Mucosa of rectum (tissue), 2 donors: ENCODE results near the gene OR5AU1.

ENCODE experiments used
- H3K27ac ChIP-seq, 2 donors: one replicate each; pipeline ENCODE4 v1.7.0; 2013; ENCODE audit warnings: inconsistent platforms in 2 of 2, low read depth in 2 of 2, low read length in 2 of 2
- H3K27me3 ChIP-seq, 2 donors: one replicate each; pipeline ENCODE4 v1.7.0; 2013; ENCODE audit warnings: low read length in 2 of 2; ENCODE audit not compliant: control insufficient read depth in 2 of 2, insufficient read depth in 2 of 2
- H3K36me3 ChIP-seq, 2 donors: one replicate each; pipeline ENCODE4 v1.7.0; 2013; ENCODE audit warnings: low read length in 2 of 2; ENCODE audit not compliant: control insufficient read depth in 2 of 2, insufficient read depth in 2 of 2
- H3K4me1 ChIP-seq, 2 donors: one replicate each; pipeline ENCODE4 v1.7.0; 2013; ENCODE audit warnings: low read length in 2 of 2, mild to moderate bottlenecking in 1 of 2; ENCODE audit not compliant: control insufficient read depth in 2 of 2, insufficient read depth in 2 of 2
- H3K4me3 ChIP-seq, 2 donors: one replicate each; pipeline ENCODE4 v1.7.0; 2013; ENCODE audit warnings: low read length in 2 of 2
- H3K9ac ChIP-seq, 2 donors: one replicate each; pipeline ENCODE4 v1.7.0; 2013; ENCODE audit warnings: low read length in 2 of 2, low read depth in 1 of 2, mild to moderate bottlenecking in 1 of 2
- H3K9me3 ChIP-seq, 2 donors: one replicate each; pipeline ENCODE4 v1.7.0; 2013; ENCODE audit warnings: low read length in 2 of 2; ENCODE audit not compliant: control insufficient read depth in 2 of 2
- donor health status: healthy.
- donor health status: Normal muscosa, but diverticular disease.

OR5AU1 gene

DNA sequence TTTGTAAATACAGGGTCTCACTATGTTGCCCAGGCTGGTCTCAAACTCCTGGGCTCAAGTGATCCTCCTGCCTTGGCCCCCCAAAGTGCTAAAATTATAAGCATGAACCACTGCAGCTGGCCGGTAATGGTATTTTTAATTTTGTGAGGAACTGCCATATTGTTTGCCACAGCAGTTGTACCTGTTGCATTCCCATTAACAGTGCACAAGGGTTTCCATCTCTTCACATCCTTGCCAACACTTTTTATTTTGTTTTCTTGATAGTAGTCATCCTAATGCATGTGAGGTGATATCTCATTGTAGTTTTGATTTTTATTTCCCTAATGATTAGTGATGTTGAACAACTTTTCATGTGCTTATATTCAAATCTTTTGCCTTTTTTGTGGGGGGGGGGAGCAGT, 13.5 kb downstream of the OR5AU1 start:
- Histone ChIP-seq H3K9me3 (peaks cover 0 to 3% of the 10 kb centered on the region in 2 donors), H3K9ac (no peak overlapping the region), H3K27ac (no peak overlapping the region), H3K4me1 (no peaks in the 10 kb centered on the region), H3K36me3 (no peaks in the 10 kb centered on the region), H3K4me3 (no peak overlapping the region), H3K27me3 (no peaks in the 10 kb centered on the region)

DNA sequence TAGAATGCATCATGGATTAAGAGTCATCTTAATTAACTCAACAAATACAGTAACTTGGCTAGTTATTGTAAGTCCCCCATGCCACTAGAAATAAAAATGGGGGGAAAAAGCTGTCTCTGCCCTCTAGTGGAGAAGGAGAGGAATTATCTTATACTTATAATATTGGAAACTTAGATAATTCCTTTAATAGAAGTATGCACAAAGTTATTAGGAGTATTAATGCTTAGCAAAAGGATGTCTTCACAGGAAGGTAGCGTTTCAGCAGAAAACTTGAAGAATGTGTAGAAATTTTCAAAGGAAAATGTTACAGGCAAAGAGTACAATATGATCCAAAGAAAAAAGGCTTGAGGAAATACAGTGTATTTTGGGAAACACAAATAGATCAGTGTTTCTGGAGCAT, 19.8 kb downstream of the OR5AU1 start:
- no peaks in the 10 kb centered on the region for H3K9me3 ChIP-seq
- H3K4me1 ChIP-seq = no peaks in the 10 kb centered on the region
- H3K9ac ChIP-seq = no peak overlapping the region

DNA sequence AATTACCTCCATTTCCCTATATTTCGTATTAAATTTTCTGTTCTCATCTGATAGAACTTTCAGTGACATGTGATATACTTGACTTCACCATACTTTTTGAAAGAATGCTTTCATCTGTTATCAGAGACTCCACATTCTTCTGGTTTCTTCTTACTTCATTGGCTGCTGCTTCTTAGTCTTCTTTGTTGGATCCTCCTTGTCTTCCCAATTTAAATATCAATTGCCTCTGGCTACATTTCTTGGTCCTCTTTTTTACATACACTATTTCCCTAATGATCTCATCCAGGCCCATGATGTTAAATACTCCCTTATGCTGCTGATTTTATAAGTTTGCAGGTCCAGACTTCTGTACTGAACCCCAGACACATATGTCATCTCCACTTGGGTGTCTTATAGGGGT, 22.0 kb downstream of the OR5AU1 start:
- no peaks in the 10 kb centered on the region for H3K9me3 ChIP-seq
- H3K4me1 ChIP-seq = no peaks in the 10 kb centered on the region
- no peaks in the 10 kb centered on the region for H3K27me3 ChIP-seq
- H3K4me3 ChIP-seq = no peak overlapping the region
- no peak overlapping the region for H3K27ac ChIP-seq
- no peak overlapping the region for H3K9ac ChIP-seq
- no peaks in the 10 kb centered on the region for H3K36me3 ChIP-seq

More for the DNA sequence above, 19.8 kb downstream of the OR5AU1 start:
- H3K36me3 ChIP-seq = no peaks in the 10 kb centered on the region
- H3K27me3 ChIP-seq = no peaks in the 10 kb centered on the region
- no peak overlapping the region for H3K27ac ChIP-seq
- no peak overlapping the region for H3K4me3 ChIP-seq

DNA sequence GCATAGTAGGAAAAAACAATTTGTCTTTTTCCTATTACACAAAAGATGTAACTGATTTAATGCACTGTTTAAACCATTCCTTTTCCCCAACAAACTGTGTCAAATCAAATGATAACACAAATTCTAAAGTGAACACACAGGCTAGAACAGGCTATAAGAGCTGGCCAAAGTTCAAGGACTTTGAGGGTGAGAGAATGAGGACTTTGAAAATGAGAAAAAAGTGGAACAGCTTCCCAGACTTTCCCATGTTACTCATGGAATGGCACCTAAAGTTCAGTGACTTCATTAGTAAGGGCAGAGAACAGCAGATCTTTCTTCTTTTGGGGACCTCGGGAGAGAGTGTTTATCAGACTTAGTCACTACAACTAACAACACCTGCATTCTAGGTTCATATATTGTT, 32.4 kb downstream of the OR5AU1 start:
- Histone ChIP-seq H3K9me3 (no peaks in the 10 kb centered on the region), H3K27me3 (no peaks in the 10 kb centered on the region), H3K27ac (no peak overlapping the region), H3K4me1 (no peaks in the 10 kb centered on the region), H3K36me3 (no peaks in the 10 kb centered on the region), H3K4me3 (no peak overlapping the region), H3K9ac (no peak overlapping the region)

- Histone ChIP-seq H3K9ac (no peak overlapping the region), H3K4me1 (no peaks in the 10 kb centered on the region), H3K9me3 (no peaks in the 10 kb centered on the region), H3K27me3 (no peaks in the 10 kb centered on the region), H3K27ac (no peak overlapping the region), H3K4me3 (no peak overlapping the region), H3K36me3 (no peaks in the 10 kb centered on the region)
Observed at GRCh38 chr14:21121122-21121521, 34.7 kb downstream of the OR5AU1 start.

GRCh38 chr14:21120686-21121085, 35.2 kb downstream of the OR5AU1 start:
- H3K27me3 ChIP-seq = no peaks in the 10 kb centered on the region
- H3K27ac ChIP-seq = no peak overlapping the region
- H3K36me3 ChIP-seq = no peaks in the 10 kb centered on the region
- no peaks in the 10 kb centered on the region for H3K9me3 ChIP-seq
- no peak overlapping the region for H3K4me3 ChIP-seq
- no peaks in the 10 kb centered on the region for H3K4me1 ChIP-seq
- no peak overlapping the region for H3K9ac ChIP-seq

DNA sequence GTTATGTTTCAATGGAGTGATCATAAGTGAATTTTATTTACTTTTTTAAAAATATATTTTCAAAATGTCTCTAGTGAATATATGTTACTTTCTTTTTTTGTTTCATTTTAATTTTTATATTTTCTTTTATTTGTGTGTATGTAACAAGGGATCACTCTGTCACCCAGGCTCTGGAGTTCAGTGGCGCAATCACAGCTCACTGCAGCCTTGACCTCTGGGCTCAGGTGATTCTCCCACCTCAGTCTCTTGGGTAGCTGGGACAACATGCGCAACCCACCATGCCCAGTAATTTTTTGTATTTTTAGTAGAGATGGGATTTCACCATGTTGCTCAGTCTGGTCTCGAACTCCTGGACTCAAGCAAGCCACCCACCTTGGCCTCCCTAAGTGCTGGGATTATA, 36.9 kb downstream of the OR5AU1 start:
- Histone ChIP-seq H3K27ac (no peak overlapping the region), H3K9ac (no peak overlapping the region), H3K27me3 (no peaks in the 10 kb centered on the region), H3K9me3 (no peaks in the 10 kb centered on the region), H3K4me1 (no peaks in the 10 kb centered on the region), H3K36me3 (no peaks in the 10 kb centered on the region), H3K4me3 (no peak overlapping the region)

- no peaks in the 10 kb centered on the region for H3K4me1 ChIP-seq
- H3K4me3 ChIP-seq = no peak overlapping the region
- H3K36me3 ChIP-seq = no peaks in the 10 kb centered on the region
- H3K27ac ChIP-seq = no peak overlapping the region
- no peaks in the 10 kb centered on the region for H3K9me3 ChIP-seq
- no peak overlapping the region for H3K9ac ChIP-seq
- H3K27me3 ChIP-seq = no peaks in the 10 kb centered on the region
Observed at GRCh38 chr14:21113369-21113768, 42.5 kb downstream of the OR5AU1 start.

GRCh38 chr14:21112255-21112654, 43.6 kb downstream of the OR5AU1 start:
- Histone ChIP-seq H3K4me3 (no peak overlapping the region), H3K27ac (no peak overlapping the region), H3K4me1 (peaks cover 0 to 2% of the 10 kb centered on the region in 2 donors), H3K36me3 (no peaks in the 10 kb centered on the region), H3K9ac (no peak overlapping the region), H3K9me3 (no peaks in the 10 kb centered on the region), H3K27me3 (no peaks in the 10 kb centered on the region)

DNA sequence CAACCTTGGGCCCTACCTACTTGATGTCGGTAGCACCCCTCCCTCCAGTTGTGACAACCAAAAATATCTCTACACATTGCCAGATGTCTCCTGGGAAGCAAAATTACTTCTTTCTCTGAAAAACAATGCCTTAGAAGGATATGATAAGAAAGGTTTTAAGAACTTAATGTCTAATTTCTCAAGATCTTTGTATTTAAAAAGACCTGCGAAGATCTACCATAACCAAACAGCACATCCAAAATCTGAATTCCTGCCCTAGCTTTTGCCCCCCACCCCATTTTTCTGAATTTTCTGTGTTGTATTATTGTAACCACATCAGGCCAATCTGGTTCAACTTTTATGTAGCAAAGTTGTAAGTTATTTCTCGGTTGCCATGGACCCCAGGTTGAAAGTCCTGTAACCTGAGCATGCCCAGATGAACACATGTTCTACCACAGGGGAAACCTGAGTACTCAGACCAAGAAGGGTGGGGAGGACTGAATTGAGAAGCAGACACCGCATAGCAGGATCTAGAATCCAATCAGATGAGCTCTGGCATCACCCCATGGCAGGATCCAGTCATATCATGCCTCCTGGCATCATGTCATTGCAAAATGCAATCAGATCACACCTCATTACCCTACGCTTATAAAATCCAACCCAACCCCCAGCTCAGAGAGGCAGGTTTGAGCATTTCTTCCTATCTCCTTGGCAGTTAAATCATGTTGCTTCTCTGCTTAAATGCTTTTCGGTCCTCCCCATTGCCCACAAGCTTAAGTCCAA, 46.3 kb downstream of the OR5AU1 start:
- no peaks in the 10 kb centered on the region for H3K27me3 ChIP-seq
- no peaks in the 10 kb centered on the region for H3K9me3 ChIP-seq
- H3K9ac ChIP-seq = no peak overlapping the region
- no peak overlapping the region for H3K27ac ChIP-seq
- H3K36me3 ChIP-seq = no peaks in the 10 kb centered on the region
- H3K4me3 ChIP-seq = no peak overlapping the region
- peaks cover 15 to 22% of the 10 kb centered on the region in 2 donors for H3K4me1 ChIP-seq
